ENCODE measurements around the gene AGAP5. TPM values are rescaled to one million over a fixed set of nuclear protein-coding genes. Genes with fewer than 3 reads are reported as not detected.

AGAP5 gene
- total RNA-seq, 1 donor from 2014 or later, result 8.8 TPM

- H3K36me3 Mint-ChIP-seq (ENCODE audit: low read depth), result no peaks in the 10 kb centered on the region
- DNase-seq (ENCODE audit: low read depth, low spot score), result no peak
Measured at GRCh38 chr10:73629165-73629564, 68.7 kb downstream of the AGAP5 start.

GRCh38 chr10:73628405-73628804 is 69.5 kb downstream of the AGAP5 start:
- H3K36me3 Mint-ChIP-seq (ENCODE audit: low read depth), result no peaks in the 10 kb centered on the region
- no peak overlapping the region for H3K4me3 Mint-ChIP-seq
- no peak overlapping the region for H3K27ac Mint-ChIP-seq (ENCODE audit: unreplicated experiment)
- no peak for TF ChIP-seq CTCF (conservative IDR thresholded peaks at IDR 0.05)
- H3K4me1 Mint-ChIP-seq, result peaks cover 31% of the 10 kb centered on the region
- DNase-seq (ENCODE audit: low read depth, low spot score), result no peak
- H3K9me3 Mint-ChIP-seq, result no peaks in the 10 kb centered on the region
- no peaks in the 10 kb centered on the region for H3K27me3 Mint-ChIP-seq (ENCODE audit: low read depth)

More at GRCh38 chr10:73629165-73629564, 68.7 kb downstream of the AGAP5 start:
- Mint-ChIP-seq H3K27me3 (ENCODE audit: low read depth) (no peaks in the 10 kb centered on the region), H3K4me3 (no peak overlapping the region), H3K27ac (ENCODE audit: unreplicated experiment) (no peak overlapping the region), H3K9me3 (no peaks in the 10 kb centered on the region), H3K4me1 (peaks cover 27% of the 10 kb centered on the region)
- TF ChIP-seq CTCF (conservative IDR thresholded peaks at IDR 0.05), result no peak

GRCh38 chr10:73627300-73627699 is 70.6 kb downstream of the AGAP5 start:
- no peaks in the 10 kb centered on the region for H3K27me3 Mint-ChIP-seq (ENCODE audit: low read depth)
- H3K36me3 Mint-ChIP-seq (ENCODE audit: low read depth), result no peaks in the 10 kb centered on the region
- H3K4me3 Mint-ChIP-seq, result peak overlapping the region; percentile 96
- no peak overlapping the region for H3K27ac Mint-ChIP-seq (ENCODE audit: unreplicated experiment)
- DNase-seq (ENCODE audit: low read depth, low spot score), result no peak
- H3K4me1 Mint-ChIP-seq, result peaks cover 31% of the 10 kb centered on the region
- no peak for TF ChIP-seq CTCF (conservative IDR thresholded peaks at IDR 0.05)
- no peaks in the 10 kb centered on the region for H3K9me3 Mint-ChIP-seq

GRCh38 chr10:73625884-73626752 is 71.8 kb downstream of the AGAP5 start:
- TF ChIP-seq CTCF (conservative IDR thresholded peaks at IDR 0.05), result no peak
- DNase-seq (ENCODE audit: low read depth, low spot score), result peak; percentile 79
- H3K27ac Mint-ChIP-seq (ENCODE audit: unreplicated experiment), result peak overlapping the region; percentile 99
- no peaks in the 10 kb centered on the region for H3K36me3 Mint-ChIP-seq (ENCODE audit: low read depth)
- no peaks in the 10 kb centered on the region for H3K27me3 Mint-ChIP-seq (ENCODE audit: low read depth)
- H3K4me3 Mint-ChIP-seq, result peak overlapping the region; percentile 96
- H3K9me3 Mint-ChIP-seq, result no peaks in the 10 kb centered on the region
- H3K4me1 Mint-ChIP-seq, result peaks cover 31% of the 10 kb centered on the region

GRCh38 chr10:73625004-73625883 is 72.7 kb downstream of the AGAP5 start:
- no peak for TF ChIP-seq CTCF (conservative IDR thresholded peaks at IDR 0.05)
- DNase-seq (ENCODE audit: low read depth, low spot score), result peak; percentile 45
- peaks cover 31% of the 10 kb centered on the region for H3K4me1 Mint-ChIP-seq
- peak overlapping the region; percentile 96 for H3K4me3 Mint-ChIP-seq
- H3K9me3 Mint-ChIP-seq, result no peaks in the 10 kb centered on the region
- no peaks in the 10 kb centered on the region for H3K36me3 Mint-ChIP-seq (ENCODE audit: low read depth)
- peak overlapping the region; percentile 99 for H3K27ac Mint-ChIP-seq (ENCODE audit: unreplicated experiment)
- H3K27me3 Mint-ChIP-seq (ENCODE audit: low read depth), result no peaks in the 10 kb centered on the region

Other genes starting within 250 kb of the AGAP5 start
- gene PPP3CB, start 202.1 kb downstream of the AGAP5 start, total RNA-seq, result 45.6 and 46.9 TPM in 2 replicates
- 64.8 and 66.1 TPM in 2 replicates for gene USP54, start 106.8 kb downstream of the AGAP5 start, total RNA-seq
- 0.16 and 0.18 TPM in 2 replicates for gene MYOZ1, start 56.6 kb downstream of the AGAP5 start, total RNA-seq
- gene SYNPO2L, start 42.1 kb downstream of the AGAP5 start, total RNA-seq, result 0.12 and 0.20 TPM in 2 replicates
- 81.4 and 85.9 TPM in 2 replicates for gene SEC24C, start 46.3 kb upstream of the AGAP5 start, total RNA-seq
- 34.8 and 38.9 TPM in 2 replicates for gene CHCHD1, start 83.9 kb upstream of the AGAP5 start, total RNA-seq
- gene ZSWIM8, start 87.5 kb upstream of the AGAP5 start, total RNA-seq, result 74.9 and 75.7 TPM in 2 replicates
- 27.6 and 35.7 TPM in 2 replicates for gene NDST2, start 113.5 kb upstream of the AGAP5 start, total RNA-seq
- gene CAMK2G, start 176.4 kb upstream of the AGAP5 start, total RNA-seq, result 25.5 and 25.7 TPM in 2 replicates
- gene PLAU, start 213.0 kb upstream of the AGAP5 start, total RNA-seq, result 3.5 and 4.2 TPM in 2 replicates

All from neural crest cell (in vitro differentiated cells).